NCI-H2107 (cell line): ENCODE measurements around the gene DEFB131A.
"Not testable (repeated sequence)": the region's sequence is repeated elsewhere in the genome, so short reads cannot be mapped to it uniquely, and the experiment has no call there.

Experiments
- DNase-seq: peaks from one replicate; lab custom pipeline; 2025; lab: John Stamatoyannopoulos, UW

The DEFB131A gene, protein sequence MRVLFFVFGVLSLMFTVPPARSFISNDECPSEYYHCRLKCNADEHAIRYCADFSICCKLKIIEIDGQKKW

DNA sequence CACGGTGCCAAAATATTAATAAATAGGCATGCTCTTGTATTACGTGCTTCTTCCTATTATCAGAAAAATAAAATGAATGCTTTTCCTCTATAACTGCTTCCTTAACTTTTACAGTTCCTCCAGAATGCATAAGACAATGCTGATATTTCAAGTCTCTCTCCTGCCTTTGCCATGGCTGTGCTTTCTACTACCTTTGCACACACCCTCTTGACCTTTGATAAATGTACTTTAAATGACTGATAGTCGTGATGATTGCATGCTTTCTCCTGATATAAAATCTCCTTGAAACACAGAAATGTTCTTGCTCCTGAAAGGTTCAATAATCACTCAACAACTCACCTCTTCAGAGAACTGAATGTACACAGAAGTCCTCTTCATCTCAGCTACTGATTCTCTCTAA, at the start of gene DEFB131A:
DEFB131A (plus strand) TSS at position 301 of the 400 bp plus-strand sequence. CDS start 120 bp downstream, outside the sequence.
- DNase-seq, result not testable (repeated sequence)

DNA sequence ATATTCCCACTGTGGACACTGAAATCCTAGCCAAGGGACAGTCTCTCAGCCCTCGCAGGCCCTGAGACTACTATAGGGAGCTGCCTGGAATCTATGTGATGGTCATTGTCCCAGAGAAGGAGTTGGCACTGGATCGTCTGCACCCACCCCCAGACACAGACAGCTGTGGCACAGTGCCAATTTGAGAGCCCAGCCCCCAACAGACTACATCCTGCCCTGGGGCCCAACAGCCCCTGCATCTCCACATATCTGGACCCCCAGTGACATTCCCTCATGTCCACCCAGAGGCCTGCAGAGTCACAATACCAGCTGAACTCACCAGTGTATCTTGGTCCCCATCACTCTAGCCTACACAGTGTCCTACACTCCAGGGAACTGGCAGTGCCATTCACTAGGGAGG, 38.4 kb upstream of the DEFB131A start:
- DNase-seq, result not testable (repeated sequence)

DNA sequence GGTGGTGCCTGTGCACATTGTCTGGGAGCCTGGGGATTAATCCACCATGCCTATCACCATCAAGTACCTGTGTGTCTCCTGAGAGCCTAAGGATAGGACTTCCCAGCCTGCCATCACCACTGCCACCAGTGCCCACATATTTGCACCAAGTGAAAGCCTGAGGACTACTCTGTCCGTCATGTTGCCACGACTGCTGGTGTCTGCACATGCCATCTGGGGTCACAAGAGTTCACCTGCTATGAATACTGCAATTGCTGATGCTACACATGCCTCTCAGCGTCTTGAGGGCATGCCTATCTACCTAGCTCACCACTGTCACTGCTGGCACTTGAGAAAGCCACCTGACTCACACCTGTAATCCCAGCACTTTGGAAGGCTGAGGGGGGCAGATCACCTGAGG, 37.7 kb upstream of the DEFB131A start:
- DNase-seq, result not testable (repeated sequence)

DNA sequence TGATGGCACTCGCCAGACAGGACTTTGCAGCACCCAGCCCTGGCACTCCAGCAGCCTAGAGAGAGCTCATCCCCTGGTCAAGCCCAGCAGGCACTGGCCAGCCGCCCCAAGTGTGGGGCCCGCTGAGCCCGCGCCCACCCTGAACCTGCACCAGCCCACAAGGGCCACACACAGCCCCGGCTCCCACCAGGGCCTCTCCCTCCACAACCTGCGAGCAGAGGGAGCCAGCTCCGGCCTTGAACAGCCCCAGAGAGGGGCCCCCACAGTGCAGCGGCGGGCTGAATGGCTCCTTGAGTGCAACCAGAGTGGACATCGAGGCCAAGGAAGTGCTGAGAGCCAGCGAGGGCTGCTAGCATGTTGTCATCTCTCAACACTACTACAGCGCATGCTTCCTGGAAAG, 34.4 kb upstream of the DEFB131A start:
- DNase-seq, result no peak

DNA sequence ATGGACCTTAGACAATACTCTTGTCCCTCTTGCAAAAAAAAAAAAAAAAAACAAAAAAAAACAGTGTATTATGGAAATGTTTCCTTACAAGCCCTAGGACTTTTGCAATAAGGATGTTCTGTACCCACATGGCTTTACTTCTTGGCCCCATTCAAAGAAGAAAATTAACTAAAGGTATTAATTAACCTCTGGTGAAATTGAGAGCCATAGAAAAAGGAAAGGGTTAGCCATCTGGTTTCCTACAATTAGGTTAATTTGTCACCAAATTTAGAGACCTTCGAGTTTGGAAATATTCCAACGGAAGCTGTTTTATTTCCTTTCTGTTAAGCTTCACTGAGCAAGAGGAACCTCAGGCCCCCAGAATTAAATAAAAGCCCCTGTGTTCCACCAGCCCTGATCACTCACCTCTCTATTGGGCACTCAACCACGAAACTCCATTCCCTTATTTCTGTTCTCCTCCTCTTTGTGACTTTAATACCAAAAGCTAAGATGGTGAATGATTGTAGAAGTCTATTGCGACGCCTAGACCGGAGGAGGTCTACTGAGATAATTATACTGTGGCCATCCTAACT, 22.2 kb upstream of the DEFB131A start:
- not testable (repeated sequence) for DNase-seq

DNA sequence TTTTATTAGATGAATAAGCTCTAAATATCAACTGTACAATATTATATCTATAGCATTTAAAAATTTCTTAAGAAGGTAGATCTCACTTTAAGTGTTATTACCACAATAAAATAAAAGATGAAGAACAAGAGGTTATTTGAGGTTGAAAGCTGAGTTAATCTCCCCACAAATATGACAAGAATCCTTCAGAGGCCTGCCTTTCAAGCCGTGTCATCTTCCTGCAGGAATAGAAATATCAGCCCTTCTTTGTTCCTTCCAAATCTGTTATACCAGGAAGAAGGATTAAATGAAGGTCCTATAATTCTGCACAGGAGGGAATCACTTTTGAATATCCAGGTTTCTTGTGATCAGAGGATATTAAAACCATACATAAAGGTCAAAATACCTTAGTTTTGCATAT, 18.3 kb upstream of the DEFB131A start:
- DNase-seq, result not testable (repeated sequence)

DNA sequence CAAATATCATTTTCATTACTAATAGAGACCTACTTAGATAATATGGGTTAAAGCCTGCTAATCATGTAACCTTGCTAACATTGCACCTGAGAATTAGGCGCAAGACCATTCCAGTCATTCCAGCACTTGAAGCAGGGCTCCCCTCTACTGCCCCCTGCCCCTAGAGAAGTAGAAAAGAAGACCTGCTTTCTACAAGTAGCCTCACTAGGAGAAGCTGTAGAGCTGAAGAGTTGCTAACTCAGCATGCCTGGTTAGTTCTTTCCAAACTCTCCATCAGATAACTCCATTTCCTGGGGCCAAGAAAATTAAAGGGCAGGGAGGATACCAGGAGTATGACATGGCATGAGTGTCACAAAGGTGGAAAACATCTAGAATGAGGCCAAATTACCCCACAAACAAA, 14.2 kb upstream of the DEFB131A start:
- not testable (repeated sequence) for DNase-seq

DNA sequence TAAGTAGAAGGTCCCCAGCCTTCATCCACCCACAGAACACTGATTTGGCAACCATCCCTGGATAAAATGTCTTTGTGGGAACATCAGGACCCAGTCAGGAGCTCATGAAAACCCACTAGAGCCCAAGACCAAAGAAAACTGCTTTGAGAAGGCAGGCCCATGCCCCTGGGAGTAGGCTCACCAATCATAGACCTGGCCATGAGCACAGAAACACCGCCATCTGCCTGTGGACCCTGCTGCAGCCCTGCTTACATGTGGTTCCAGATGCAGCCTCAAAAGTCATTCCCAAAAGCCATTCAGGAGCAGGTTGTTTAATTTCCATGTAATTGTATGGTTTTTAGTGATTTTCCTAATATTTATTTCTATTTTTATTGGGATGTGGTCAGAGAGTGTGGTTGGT, 10.9 kb upstream of the DEFB131A start:
- DNase-seq, result not testable (repeated sequence)

DNA sequence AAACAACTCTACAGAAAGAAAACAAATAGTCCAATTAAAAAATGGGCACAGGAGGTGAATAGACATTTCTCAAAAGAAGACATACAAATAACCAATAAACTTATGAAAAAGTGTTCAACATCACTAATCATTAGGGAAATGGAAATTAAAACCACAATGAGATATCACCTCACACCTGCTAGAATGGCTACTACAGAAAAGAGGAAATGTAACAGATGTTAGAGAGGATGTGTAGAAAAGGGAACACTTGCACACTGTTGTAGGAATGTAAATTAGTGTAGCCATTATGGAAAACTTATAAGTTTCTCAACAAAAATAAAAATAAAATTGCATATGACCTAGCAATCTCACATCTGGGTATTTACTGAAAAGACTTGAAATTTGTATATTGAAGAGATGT, 7.5 kb upstream of the DEFB131A start:
- not testable (repeated sequence) for DNase-seq

DNA sequence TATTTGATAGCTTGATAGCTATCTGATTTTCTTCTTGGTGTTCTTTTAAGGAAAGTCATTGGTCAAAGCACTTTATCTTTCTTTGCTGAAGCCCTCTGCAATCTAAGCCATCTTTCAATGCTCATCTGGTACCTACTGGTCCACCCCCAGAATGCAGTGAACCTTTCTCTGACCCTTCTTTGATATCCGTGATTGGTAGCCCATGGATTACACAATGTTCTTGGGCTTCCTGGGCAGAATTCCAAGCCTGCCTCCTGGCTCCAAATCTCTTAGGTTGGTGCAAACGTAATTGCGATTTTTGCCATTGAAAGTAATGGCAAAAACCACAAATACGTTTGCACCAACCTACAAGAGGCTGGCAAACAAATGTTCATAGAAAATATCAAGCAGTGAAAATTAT, 1.9 kb upstream of the DEFB131A start:
- DNase-seq, result not testable (repeated sequence)

DNA sequence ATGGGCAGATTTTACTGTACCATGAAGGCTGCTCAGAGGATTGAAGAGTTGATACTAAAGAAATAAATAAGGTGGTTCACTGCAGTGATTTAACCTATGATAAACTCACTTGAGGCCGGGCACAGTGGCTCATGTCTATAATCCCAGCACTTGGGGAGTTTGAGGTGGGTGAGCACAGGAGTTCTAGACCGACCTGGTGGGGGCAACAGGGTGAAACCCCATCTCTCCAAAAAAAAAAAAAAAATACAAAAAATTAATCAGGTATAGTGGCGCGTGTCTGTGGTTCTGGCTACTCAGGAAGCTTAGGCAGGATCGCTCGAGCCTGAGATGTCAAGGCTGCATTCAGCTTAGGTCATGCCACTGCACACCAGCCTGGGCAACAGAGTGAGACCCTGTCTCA, 467 bp downstream of the DEFB131A start:
- DNase-seq, result not testable (repeated sequence)

DNA sequence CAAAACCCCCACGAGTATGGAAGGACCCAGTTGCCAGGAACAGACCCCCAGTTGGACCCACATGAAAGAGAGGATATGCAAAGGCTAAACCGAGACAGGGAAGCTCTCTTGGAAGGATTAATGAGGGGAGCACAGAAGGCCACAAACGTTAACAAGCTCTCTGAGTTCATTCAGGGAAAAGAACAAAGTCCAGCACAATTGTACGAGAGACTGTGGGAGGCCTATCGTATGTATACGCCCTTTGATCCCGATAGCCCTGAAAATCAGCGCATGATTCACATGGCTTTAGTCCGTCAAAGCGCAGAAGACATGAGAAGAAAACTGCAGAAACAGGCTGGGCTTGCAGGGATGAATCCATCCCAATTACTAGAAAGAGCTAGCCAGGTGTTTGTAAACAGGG, 8.0 kb downstream of the DEFB131A start:
- not testable (repeated sequence) for DNase-seq

DNA sequence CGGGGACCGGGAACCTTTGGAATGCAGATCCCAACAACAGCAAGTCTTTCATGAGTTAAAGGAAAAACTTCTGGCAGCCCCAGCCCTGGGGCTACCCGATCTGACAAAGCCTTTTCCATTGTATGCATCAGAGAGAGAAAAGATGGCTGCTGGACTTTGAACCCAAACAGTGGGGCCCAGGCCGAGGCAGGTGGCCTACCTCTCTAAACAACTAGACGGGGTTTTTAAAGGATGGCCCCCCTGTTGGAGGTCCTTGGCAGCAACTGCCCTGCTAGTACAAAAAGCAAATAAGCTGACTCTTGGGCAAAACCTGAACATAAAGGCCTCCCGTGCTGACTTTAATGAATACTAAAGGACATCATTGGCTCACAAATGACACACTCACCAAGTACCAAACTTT, 10.1 kb downstream of the DEFB131A start:
- not testable (repeated sequence) for DNase-seq

DNA sequence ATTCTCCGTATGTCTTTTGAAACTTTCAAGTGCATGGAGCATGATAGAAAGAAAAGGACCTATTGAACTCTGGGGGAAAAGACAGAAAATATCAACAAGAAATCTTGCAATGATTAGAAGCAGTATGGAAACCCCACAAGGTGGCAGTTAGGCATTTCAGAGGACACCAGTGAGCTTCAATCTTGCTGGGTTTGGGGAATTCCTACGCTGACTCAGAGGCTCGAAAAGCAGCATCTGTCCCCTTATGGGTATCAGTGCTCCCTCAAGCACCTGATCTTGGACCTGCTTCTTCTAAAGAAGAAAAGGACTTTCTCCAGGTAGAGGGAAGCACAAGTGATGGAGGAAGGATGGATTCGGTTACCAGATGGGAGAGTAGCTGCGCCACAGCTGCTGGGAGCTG, 10.8 kb downstream of the DEFB131A start:
- not testable (repeated sequence) for DNase-seq

DNA sequence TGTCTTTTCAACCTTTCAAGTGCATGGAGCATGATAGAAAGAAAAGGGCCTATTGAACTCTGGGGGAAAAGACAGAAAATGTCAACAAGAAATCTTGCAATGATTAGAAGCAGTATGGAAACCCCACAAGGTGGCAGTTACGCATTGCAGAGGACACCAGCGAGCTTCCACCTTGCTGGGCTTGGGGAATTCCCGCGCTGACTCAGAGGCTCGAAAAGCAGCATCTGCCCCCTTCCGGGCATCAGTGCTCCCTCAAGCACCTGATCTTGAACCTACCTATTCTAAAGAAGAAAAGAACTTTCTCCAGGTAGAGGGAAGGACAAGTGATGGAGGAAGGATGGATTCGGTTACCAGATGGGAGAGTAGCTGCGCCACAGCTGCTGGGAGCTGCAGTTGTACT, 35.3 kb downstream of the DEFB131A start:
- DNase-seq, result not testable (repeated sequence)

DNA sequence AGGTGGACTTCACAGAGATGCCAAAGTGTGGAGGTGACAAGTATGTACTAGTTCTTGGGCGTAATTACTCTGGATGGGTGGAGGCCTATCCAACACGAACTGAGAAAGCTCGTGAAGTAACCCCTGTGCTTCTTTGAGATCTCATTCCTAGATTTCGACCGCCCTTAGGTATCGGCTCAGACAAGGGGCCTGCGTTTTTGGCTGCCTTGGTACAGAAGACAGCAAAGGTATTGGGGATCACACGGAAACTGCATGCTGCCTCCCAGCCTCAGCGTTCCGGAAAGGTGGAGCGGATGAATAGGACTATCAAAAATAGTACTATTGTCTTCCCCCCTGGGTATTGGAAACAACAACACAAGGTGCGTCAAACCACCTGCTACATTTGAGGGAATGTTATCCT, 35.9 kb downstream of the DEFB131A start:
- DNase-seq, result not testable (repeated sequence)

DNA sequence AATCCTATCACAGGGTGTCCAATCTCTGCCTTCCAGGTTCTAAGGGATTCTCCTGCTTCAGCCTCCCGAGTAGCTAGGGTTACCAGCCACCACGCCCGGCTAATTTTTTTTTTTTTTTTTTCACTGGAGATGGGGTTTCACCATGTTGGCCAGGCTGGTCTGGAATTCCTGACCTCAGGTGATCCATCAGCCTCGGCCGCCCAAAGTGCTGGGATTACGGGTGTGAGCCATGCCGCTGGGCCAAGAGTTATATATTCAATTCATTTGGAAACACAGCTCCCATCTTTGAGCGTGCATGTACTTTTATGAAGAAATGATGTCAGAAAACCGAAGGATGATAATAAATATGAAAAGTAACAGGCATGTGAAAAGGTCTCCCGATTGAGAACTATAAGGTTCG, 38.7 kb downstream of the DEFB131A start:
- not testable (repeated sequence) for DNase-seq

DNA sequence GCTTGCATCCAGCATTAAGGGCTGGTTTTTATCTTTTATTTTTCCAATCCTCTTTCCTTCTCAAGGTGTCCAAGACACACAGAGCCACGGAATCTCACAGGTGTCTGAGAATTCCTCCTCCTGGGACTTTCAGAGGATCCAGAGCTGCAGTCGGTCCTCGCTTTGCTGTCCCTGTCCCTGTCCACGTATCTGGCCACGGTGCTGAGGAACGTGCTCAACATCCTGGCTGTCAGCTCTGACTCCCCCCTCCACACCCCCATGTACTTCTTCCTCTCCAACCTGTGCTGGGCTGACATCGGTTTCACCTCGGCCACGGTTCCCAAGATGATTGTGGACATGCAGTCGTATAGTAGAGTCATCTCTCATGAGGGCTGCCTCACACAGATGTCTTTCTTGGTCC, 39.5 kb downstream of the DEFB131A start:
- DNase-seq, result not testable (repeated sequence)

DNA sequence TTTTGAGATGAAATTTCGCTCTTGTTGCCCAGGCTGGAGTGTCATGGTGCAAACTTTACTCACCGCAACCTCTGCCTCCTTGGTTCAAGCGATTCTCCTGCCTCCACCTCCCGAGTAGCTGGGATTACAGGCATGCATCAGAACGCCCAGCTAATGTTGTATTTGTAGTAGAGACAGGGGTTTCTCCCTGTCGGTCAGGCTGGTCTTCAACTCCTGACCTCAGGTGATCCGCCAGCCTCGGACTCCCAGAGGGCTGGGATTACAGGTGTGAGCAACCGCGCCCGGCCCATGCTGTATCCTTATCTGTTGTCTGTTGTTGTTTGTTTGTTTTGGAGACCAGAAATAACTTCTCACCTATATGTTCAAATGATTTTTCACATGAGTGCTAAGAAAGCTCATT, 42.7 kb downstream of the DEFB131A start:
- DNase-seq, result not testable (repeated sequence)

DNA sequence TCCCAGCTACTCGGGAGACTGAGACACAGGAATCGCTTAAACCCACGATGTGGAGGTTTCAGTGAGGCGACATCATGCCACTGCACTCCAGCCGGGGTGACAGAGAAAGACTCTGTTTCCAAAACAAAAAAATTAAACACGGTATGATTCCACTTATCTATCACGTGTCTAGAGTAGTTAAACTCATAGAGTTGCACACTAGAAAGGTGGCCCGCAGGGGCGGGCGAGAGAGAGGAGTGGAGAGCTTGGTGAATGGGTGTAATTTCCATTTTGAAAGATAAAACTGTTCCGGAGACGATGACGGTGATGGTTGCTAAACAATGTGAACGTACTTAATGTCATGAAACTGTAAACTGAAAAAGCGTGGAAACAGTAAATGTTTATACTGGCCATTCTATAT, 44.6 kb downstream of the DEFB131A start:
- DNase-seq, result not testable (repeated sequence)

DNA sequence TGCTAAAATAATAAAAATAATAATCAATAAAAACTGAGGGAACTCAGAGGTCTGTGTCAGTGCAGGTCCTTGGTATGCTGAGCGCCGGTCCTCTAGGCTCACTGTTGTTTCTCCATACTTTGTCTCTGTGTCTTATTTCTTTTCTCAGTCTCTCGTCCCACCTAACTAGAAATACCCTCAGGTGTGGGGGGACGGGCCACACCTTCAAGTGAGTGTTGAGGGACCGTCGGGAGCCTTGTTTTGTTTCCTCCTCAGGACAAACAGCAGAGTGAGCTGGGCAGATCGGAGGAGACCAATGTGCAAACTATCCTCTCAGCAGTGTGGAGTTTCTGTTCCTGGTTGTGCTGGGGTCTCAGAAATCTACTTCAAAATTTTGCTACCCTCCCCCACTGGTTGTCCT, 46.3 kb downstream of the DEFB131A start:
- not testable (repeated sequence) for DNase-seq

DNA sequence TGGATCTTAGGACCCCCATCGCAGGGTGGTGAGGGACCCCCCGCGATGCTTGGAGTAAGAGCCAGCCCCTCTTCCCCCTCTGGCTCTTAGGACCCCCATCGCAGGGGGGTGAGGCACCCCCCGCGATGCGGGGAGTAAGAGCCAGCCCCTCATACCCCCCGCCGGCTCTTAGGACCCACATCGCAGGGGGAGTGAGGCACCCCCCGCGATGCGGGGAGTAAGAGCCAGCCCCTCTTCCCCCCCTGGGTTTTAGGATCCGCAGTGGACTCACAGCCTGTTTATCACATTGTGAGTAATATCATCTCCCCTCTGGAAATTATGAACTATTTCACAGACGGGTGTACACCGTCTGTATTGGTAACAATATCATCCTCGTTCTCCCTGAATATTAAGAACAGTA, 46.8 kb downstream of the DEFB131A start:
- not testable (repeated sequence) for DNase-seq

DNA sequence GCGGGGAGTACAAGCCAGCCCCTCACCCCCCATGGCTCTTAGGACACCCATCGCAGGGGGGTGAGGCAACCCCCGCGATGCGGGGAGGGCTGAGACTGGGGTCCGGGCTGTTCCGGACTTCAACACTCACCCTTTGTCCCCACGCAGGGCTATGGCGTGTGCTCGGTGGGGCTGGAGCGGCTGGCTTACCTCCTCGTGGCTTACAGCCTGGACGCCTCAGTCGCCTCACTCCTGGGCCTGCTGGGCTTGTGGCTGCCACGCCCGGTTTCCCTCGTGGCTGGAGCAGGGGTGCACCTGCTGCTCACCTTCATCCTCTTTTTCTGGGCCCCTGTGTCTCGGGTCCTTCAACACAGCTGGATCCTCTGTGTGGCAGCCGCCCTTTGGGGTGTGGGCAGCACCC, 49.4 kb downstream of the DEFB131A start:
- DNase-seq, result not testable (repeated sequence)
